ENCODE results near the gene LSM12.
"Not testable (repeated sequence)": the region's sequence is repeated elsewhere in the genome, so short reads cannot be mapped to it uniquely, and the experiment has no call there.

Gene LSM12

DNA sequence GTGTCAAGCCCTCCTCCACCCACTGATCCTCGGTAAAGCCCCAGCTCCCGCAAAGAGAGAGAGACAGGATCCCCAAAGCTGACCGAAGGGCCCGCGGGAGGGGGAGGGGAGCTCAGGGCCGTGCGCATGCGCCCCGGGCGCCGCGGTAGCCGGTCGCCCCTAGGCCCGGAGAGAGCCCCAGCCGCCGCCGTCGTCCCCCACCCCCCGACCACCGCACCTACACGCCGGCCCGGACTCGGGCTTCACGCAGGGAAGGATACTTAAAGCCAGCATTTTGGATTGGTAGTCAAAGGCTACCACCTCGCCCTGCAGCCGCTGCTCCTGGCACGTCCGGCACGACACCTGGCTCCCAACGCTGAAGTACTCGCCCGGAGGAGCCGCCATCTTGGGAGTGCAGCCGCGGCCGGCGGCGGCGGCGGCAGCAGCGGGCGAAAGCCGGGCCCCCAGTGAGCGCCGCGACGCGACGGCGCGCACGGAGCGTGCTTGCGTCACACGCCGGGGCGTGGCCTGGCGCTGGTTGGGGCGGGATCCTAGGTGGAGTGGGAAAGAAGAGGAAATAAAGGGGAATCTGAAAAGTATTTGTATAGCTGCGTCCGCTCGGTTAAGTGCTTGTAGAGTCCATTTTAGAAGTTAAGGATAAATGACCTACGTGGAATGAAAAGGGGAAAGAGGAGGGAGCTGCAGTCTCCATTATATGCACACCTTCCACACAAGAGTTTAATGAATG, at the start of gene LSM12:
LSM12 (minus strand) TSS at position 468 of the 727 bp plus-strand sequence; CDS start at position 384, 84 bp downstream.
- peak; percentile 90 for DNase-seq

DNA sequence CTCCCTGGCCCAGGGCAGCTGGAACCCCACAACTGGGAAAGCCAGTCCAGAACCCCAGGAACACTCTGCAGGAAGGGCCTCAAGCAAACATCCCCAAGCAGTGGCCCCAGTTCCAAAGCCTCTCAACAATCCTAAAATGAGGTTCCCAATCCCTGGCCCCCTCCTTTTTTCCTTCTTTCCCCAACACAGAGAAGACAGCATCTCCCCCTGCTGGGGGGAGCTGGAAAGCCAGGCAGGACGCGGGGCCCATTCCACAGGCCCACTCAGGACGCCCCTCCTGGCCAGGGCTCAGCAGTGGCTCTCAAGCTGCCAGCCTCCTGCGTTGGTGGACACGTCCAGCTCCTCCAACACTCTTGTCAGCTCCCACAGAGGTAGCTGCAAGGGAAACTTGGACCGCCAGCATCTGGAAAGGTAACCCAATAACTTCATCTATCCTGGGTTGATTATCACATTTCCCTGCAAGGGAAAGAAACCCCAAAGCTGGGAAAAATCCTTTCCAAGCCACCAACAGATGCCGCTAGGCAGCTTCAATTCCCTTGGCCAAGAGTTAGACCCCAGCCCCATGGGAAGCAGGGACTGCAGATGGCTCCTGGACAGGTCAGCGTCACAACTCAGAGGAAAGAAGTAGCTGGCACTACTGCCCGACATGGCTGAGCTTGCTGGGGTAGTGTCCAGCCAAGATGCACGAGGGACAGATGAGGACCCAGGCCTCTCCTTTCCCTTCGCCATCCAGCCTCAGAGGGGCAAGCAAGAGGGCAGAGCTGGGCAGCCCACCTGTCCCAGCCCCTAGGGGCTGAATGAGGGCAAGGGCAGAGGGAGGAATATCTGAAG, 49.3 kb upstream of the LSM12 start:
- DNase-seq = no peak

GRCh38 chr17:44113868-44114840, 47.7 kb upstream of the LSM12 start:
- no peak for DNase-seq

DNA sequence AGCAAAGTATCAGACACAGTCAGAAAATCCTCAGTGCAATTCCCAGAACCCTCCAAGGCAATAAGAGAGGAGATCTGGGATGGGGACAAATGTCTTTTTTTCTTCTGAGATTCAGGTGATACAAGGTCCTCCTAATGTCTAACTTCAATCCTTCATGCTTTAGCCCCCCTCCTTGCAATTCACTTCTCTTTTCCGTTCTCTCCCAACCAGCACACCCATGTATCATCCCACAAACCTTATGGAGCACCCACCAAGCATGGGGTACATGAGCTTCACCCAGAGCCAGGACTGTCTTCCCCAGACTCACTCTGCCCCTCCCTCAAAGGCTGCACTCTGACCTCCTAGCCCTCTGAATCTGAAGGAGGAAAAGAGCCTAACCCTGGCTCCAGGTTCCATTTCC, 46.9 kb upstream of the LSM12 start:
- no peak for DNase-seq

DNA sequence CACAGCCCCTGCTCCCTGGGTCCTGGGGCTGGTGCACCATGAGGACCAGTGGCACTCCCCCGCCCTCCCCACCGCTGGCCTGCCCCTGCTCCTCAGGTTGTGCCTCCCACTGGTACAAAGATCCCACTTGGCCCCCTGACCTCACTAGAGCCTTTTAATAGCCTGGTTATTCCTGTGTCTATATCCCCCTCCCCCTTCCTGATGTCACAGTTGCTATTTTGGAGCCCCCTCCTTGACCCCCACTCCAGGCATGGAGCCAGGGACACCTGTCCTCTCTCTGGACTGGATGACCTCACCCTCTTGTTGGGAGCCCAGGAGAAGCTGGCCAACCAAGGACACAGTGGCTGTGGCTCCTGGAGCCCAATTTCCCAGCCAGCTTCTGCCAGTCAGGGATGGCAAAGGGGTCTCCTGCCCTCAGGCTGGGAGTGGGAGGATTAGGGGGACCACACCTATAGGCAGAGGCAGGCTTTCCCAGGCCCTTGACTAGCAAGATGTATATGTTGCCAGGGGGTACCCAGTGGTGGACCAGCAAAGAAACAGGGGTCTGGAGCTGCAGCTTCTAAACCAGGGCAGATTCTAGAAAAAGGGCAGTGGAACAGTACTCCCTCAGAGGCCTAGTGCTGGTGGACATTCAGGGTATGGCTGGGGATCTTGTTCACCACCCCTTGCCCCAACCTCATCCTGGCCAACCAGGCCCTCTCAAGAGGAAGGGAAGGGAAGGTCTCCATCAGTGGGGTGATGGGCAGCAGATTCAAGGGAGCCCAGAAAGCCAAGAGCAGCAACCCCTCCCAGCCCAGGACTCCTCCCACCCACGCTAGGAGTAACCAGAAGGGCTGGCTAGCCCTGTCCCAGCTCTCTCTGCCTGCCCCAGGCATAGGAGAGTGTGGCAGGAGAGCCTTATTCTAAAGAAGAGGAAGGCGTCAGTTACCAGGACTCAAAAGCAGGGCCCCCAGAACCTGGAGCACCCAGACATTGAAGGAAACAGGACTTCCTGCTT, 46.1 kb upstream of the LSM12 start:
- no peak for DNase-seq

- DNase-seq = no peak
Measured at GRCh38 chr17:44111777-44112176, 45.3 kb upstream of the LSM12 start.

- peak; percentile 55 for DNase-seq
Measured at GRCh38 chr17:44110823-44111633, 44.6 kb upstream of the LSM12 start.

GRCh38 chr17:44110011-44110686, 43.7 kb upstream of the LSM12 start:
- no peak for DNase-seq

DNA sequence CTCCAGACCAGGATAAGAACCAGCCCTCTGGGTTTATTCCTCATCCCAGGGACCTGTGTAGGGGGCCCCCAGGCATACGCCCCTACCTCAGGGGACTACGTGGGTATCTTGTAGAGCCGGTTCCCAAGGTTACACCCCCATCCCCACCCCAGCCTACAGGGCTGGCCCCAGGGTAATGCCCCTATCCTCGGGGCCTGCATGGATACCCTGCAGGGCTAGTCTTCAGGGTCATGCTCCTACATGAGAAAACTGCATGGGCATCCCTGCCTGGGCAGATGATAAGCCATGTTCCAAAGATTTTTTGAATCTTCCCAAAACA, 42.8 kb upstream of the LSM12 start:
- no peak for DNase-seq

DNA sequence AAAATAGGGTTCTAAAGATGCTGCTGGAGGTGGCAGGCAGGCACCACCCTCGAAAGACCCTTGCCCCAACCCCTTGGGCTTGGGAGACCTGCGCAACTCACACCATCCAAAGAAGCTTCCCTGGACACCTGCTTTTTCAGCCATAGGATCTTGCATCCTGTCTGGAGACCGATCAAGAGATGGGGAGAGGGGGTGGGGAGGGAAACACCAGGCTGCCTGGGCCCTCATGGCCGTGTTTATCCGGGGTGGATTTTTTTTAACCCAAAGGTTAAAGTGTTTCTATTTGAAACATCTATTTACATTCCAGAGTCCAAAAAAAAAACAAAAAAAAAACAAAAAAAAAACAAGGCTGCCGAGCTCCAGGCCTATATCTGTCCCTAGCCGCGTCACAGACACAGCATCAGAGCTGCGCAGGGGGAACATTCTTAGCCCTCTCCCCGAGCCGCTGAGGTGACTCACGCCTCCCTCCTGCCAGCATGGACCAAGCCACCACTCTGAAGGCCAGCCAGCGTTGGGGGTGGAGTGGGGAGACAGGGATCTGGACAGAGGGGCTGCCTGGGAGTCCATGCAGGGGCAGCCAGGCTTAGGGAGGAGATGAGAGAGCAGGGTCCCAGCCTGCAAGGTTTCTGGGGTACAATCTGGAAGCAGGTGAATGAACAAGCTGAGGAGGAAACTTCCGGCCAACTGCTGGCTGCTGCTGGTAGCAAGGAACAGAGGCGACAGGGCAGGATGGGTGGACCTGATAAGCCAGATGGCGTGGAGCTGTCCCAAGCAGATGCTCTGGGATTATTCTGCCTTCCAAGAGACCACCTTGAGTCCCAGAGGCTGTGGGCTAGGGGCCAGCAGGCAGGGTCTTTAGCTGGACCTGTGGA, 42.2 kb upstream of the LSM12 start:
- DNase-seq = no peak

- DNase-seq = no peak
Measured at GRCh38 chr17:44106801-44107200, 40.3 kb upstream of the LSM12 start.

GRCh38 chr17:44105941-44106340, 39.5 kb upstream of the LSM12 start:
- no peak for DNase-seq

- DNase-seq = no peak
Measured at GRCh38 chr17:44105483-44105882, 39.0 kb upstream of the LSM12 start.

DNA sequence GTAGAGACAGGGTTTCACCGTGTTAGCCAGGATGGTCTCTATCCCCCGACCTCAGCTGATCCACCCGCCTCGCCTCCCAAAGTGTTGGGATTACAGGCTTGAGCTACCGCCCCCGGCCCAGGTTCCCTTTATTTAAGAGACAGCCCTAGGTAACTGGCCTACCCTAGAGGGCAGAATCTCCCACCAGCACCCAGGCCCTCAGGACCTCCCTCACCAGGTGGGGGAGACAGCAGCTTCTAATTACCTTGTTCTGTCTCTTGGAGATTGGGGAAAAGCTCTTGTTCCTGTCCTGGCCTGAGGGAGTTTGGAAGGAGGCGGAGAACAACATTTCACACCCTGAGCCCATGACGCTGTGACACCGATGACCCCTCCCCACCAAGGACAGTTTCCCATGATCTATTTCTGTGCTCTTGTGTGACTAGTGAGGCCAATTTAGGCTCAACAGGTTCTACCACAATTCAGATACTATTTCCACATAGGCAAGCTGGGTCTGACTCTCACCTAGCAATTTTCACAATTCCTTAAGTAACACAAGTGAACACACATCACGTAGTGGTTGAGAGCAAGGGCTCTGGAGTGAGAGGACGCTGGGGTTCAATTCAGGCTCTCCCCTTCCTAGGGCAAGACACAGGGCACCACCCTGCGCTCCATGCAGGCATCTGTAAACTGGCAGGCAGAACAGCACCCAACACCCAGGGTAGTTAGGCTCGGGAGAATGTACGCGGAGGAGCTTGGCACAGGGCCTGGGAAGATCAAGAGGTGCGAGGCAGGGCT, 36.6 kb upstream of the LSM12 start:
- DNase-seq = no peak

GRCh38 chr17:44101858-44102257, 35.4 kb upstream of the LSM12 start:
- DNase-seq = not testable (repeated sequence)

GRCh38 chr17:44097110-44097958, 30.9 kb upstream of the LSM12 start:
- no peak for DNase-seq
